SK-N-SH (cell line): ENCODE measurements around the gene RIMS4. TPM values are rescaled to one million over a fixed set of nuclear protein-coding genes. Genes with fewer than 3 reads are reported as not detected.

Source experiments
- CTCF ChIA-PET: fragments of 300-600, 350-600 bp; formaldehyde crosslinking; extraction: SDS; loops from one replicate; lab custom pipeline; 2021; lab: Yijun Ruan, JAX
- POLR2A ChIA-PET: fragments of 350-600 bp; sonication (Branson Sonifier 250); formaldehyde crosslinking; extraction: SDS; loops from one replicate; lab custom pipeline; 2020; ENCODE audit warnings: antibody characterized with exemption, inconsistent platforms; lab: Yijun Ruan, JAX
- DNase-seq: peaks from one replicate; pipeline ENCODE4 v3.0.0; 2012
- H2AFZ ChIP-seq: fragments of 200-600 bp; sonication (generic); 2 replicates; pipeline ENCODE4 v1.8.1; 2016; ENCODE audit warnings: antibody characterized with exemption, mild to moderate bottlenecking, low read depth
- H3F3A ChIP-seq: fragments of 200-600 bp; sonication (generic); replicated peaks from 2 replicates; pipeline ENCODE3; 2016; ENCODE audit warnings: antibody characterized with exemption, mild to moderate bottlenecking; ENCODE audit not compliant: insufficient read depth
- H3K27ac ChIP-seq, 2 experiments: fragments of 200-500 bp in 1 of 2; fragments of 200-600 bp in 1 of 2; sonication (Bioruptor generic) in 1 of 2; sonication (generic), shearing (Covaris generic) in 1 of 2; 2 replicates each; pipeline versions ENCODE4 v1.5.1 to v1.6.1; 2014 to 2016; ENCODE audit warnings: low read depth in 2 of 2, inconsistent platforms in 1 of 2, low read length in 1 of 2, mild to moderate bottlenecking in 1 of 2, mixed read lengths in 1 of 2
- H3K27me3 ChIP-seq: fragments of 200-600 bp; sonication (generic), shearing (Covaris generic); 2 replicates; pipeline ENCODE4 v1.6.1; 2016; ENCODE audit warnings: mixed run types; ENCODE audit not compliant: insufficient read depth
- H3K36me3 ChIP-seq, 2 experiments: fragments of 200-500 bp in 1 of 2; fragments of 200-600 bp in 1 of 2; sonication (Bioruptor generic) in 1 of 2; sonication (generic) in 1 of 2; replicated peaks in 1 of 2; 2 replicates each; pipeline versions ENCODE3 to v1.5.1; 2014 to 2016; ENCODE audit warnings: low read length in 1 of 2, mild to moderate bottlenecking in 1 of 2; ENCODE audit not compliant: insufficient read depth in 2 of 2, control insufficient read depth in 1 of 2
- H3K4me1 ChIP-seq, 2 experiments: fragments of 200-500 bp in 1 of 2; fragments of 200-600 bp in 1 of 2; sonication (Bioruptor generic) in 1 of 2; sonication (generic), shearing (Covaris generic) in 1 of 2; 2 replicates each; pipeline versions ENCODE4 v1.5.1 to v1.6.1; 2014 to 2016; ENCODE audit warnings: low read depth in 1 of 2, low read length in 1 of 2, mixed run types in 1 of 2; ENCODE audit not compliant: insufficient read depth in 2 of 2, control insufficient read depth in 1 of 2
- H3K4me2 ChIP-seq: fragments of 200-600 bp; sonication (generic), shearing (Covaris generic); 2 replicates; pipeline ENCODE4 v1.6.1; 2017; ENCODE audit warnings: mixed run types
- H3K4me3 ChIP-seq, 2 experiments: fragments of 200-500 bp in 1 of 2; fragments of 200-600 bp in 1 of 2; sonication (Bioruptor generic) in 1 of 2; sonication (generic), shearing (Covaris generic) in 1 of 2; 2 replicates each; pipeline versions ENCODE4 v1.5.1 to v1.8.1; 2014 to 2016; ENCODE audit warnings: low read depth in 2 of 2, inconsistent platforms in 1 of 2, low read length in 1 of 2, mild to moderate bottlenecking in 1 of 2, mixed read lengths in 1 of 2, moderate library complexity in 1 of 2
- H3K79me2 ChIP-seq: fragments of 200-600 bp; sonication (generic); 2 replicates; pipeline ENCODE4 v1.8.1; 2017; ENCODE audit warnings: mild to moderate bottlenecking; ENCODE audit not compliant: insufficient read depth
- H3K9ac ChIP-seq: fragments of 200-600 bp; sonication (generic); 2 replicates; pipeline ENCODE4 v1.6.1; 2017; ENCODE audit warnings: mixed run types
- H3K9me2 ChIP-seq: fragments of 200-600 bp; sonication (generic); 2 replicates; pipeline ENCODE4 v1.6.1; 2017; ENCODE audit warnings: mixed run types
- H3K9me3 ChIP-seq: fragments of 200-600 bp; sonication (generic); 2 replicates; pipeline ENCODE4 v1.6.1; 2017; ENCODE audit warnings: mixed run types, mild to moderate bottlenecking, moderate library complexity
- H4K20me1 ChIP-seq: fragments of 200-600 bp; sonication (generic); 2 replicates; pipeline ENCODE4 v1.6.1; 2017; ENCODE audit warnings: mild to moderate bottlenecking, mixed run types; ENCODE audit not compliant: insufficient read depth
- EP300 ChIP-seq, 2 experiments: IDR thresholded peaks; 2 replicates each; pipeline versions ENCODE4 v1.4.0 to v1.6.1; 2012; ENCODE audit warnings: borderline replicate concordance in 1 of 2, low read depth in 1 of 2, low read length in 1 of 2
- EZH2phosphoT487 ChIP-seq: fragments of 200-600 bp; sonication (generic); IDR thresholded peaks from 2 replicates; pipeline ENCODE4 v1.6.1; 2017; ENCODE audit warnings: low read depth, mixed run types, mild to moderate bottlenecking, antibody characterized with exemption, moderate library complexity, borderline replicate concordance
- FOXJ3 ChIP-seq: sonication (generic); formaldehyde crosslinking; IDR thresholded peaks from 2 replicates; pipeline ENCODE4 v1.5.1; 2020; ENCODE audit warnings: mild to moderate bottlenecking, missing genetic modification reagents
- GABPA ChIP-seq: IDR thresholded peaks from 2 replicates; pipeline ENCODE4 v1.4.0; 2012; ENCODE audit warnings: low read depth, mild to moderate bottlenecking
- JUND ChIP-seq: IDR thresholded peaks from 2 replicates; pipeline ENCODE4 v1.4.0; 2012
- NRF1 ChIP-seq: IDR thresholded peaks from 2 replicates; pipeline ENCODE4 v1.6.1; 2012; ENCODE audit warnings: low read depth, mild to moderate bottlenecking, low read length
- POLR2AphosphoS5 ChIP-seq: IDR thresholded peaks from 2 replicates; pipeline ENCODE4 v1.6.1; 2012; ENCODE audit warnings: low read depth, low read length
- RAD21 ChIP-seq: IDR thresholded peaks from 2 replicates; pipeline ENCODE4 v1.6.1; 2012; ENCODE audit warnings: mild to moderate bottlenecking, low read length
- RCOR1 ChIP-seq: fragments of 150-350 bp; IDR thresholded peaks from 2 replicates; pipeline ENCODE4 v1.6.1; 2017; ENCODE audit warnings: antibody characterized with exemption, low read length
- RFX5 ChIP-seq: IDR thresholded peaks from 2 replicates; pipeline ENCODE4 v1.6.1; 2012; ENCODE audit warnings: mild to moderate bottlenecking, improper control_type of control experiment, low read length
- TEAD4 ChIP-seq: IDR thresholded peaks from 2 replicates; pipeline ENCODE4 v1.4.0; 2012; ENCODE audit warnings: mild to moderate bottlenecking, borderline replicate concordance; ENCODE audit not compliant: insufficient read depth
- WGBS: methylation state at CpG from one replicate; pipeline ENCODE4 v1.1.6; 2017; ENCODE audit warnings: low lambda C conversion rate; 5-methylcytosine and 5-hydroxymethylcytosine counted together
- polyA plus RNA-seq, 3 experiments: library from polyadenylated mRNA; depleted of rRNA; stranded (reverse); fragments of >200 nt; gene quantifications; 2 replicates each; pipeline ENCODE4 v1.2.3, GENCODE V29; 2012
- TF ChIP-seq, protein P1 (sequence below): IDR thresholded peaks from 2 replicates; pipeline ENCODE4 v1.6.1; 2012; ENCODE audit warnings: mild to moderate bottlenecking, low read depth, low read length, moderate library complexity
- TF ChIP-seq, protein P2 (sequence below): IDR thresholded peaks from 2 replicates; pipeline ENCODE4; 2012
- TF ChIP-seq, protein P3 (sequence below): IDR thresholded peaks from 2 replicates; pipeline ENCODE4 v1.4.0; 2012; ENCODE audit warnings: low read depth, borderline replicate concordance
- TF ChIP-seq, protein P4 (sequence below): fragments of 150-350 bp; IDR thresholded peaks from 2 replicates; pipeline ENCODE4 v1.6.1; 2017; ENCODE audit warnings: antibody characterized with exemption, low read length, low read depth, borderline replicate concordance

The RIMS4 gene
- polyA plus RNA-seq, 1 of the 3 experiments (the other 2 are of a cell fraction): 0.13 TPM

DNA sequence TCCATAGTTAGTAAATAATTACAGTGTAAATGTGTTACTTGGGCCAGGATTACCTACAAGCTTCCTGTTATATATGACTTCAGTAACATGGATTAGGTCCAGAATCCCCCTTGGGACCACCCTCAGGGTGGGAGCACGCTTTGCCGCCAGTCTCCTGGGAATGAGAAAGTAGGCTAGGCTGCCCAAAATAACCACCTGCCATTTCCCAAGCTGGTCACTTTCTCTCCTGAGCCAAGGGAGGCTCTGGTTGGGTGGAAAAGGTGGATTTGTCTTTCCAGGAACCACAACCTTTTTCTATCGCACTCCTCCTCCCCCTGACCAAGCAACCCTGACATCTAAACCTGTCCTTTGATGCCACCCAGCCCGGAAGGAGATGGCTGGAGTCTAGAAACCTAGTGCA is 9.6 kb upstream of the RIMS4 start:
- Histone ChIP-seq H3K4me2 (no peak overlapping the region), H3K4me1 (no peaks in the 10 kb centered on the region), H3K36me3 (no peaks in the 10 kb centered on the region), H3F3A (no peaks in the 10 kb centered on the region), H3K4me3 (no peak overlapping the region), H3K27ac (no peak overlapping the region), H3K9me2 (no peaks in the 10 kb centered on the region), H4K20me1 (no peaks in the 10 kb centered on the region), H3K9me3 (no peaks in the 10 kb centered on the region), H2AFZ (no peak overlapping the region), H3K27me3 (no peaks in the 10 kb centered on the region), H3K9ac (no peak overlapping the region), H3K79me2 (no peaks in the 10 kb centered on the region)
- no peak for DNase-seq
- TF ChIP-seq EP300 (IDR thresholded peaks at IDR 0.05; ENCODE audit: borderline replicate concordance in 1 of 2, low read depth in 1 of 2, low read length in 1 of 2) (no peak), GABPA (no peak), FOXJ3 (no peak), POLR2AphosphoS5 (no peak), RAD21 (no peak), TEAD4 (no peak), JUND (no peak), RFX5 (no peak), EZH2phosphoT487 (no peak)
- TF ChIP-seq, protein P1, sequence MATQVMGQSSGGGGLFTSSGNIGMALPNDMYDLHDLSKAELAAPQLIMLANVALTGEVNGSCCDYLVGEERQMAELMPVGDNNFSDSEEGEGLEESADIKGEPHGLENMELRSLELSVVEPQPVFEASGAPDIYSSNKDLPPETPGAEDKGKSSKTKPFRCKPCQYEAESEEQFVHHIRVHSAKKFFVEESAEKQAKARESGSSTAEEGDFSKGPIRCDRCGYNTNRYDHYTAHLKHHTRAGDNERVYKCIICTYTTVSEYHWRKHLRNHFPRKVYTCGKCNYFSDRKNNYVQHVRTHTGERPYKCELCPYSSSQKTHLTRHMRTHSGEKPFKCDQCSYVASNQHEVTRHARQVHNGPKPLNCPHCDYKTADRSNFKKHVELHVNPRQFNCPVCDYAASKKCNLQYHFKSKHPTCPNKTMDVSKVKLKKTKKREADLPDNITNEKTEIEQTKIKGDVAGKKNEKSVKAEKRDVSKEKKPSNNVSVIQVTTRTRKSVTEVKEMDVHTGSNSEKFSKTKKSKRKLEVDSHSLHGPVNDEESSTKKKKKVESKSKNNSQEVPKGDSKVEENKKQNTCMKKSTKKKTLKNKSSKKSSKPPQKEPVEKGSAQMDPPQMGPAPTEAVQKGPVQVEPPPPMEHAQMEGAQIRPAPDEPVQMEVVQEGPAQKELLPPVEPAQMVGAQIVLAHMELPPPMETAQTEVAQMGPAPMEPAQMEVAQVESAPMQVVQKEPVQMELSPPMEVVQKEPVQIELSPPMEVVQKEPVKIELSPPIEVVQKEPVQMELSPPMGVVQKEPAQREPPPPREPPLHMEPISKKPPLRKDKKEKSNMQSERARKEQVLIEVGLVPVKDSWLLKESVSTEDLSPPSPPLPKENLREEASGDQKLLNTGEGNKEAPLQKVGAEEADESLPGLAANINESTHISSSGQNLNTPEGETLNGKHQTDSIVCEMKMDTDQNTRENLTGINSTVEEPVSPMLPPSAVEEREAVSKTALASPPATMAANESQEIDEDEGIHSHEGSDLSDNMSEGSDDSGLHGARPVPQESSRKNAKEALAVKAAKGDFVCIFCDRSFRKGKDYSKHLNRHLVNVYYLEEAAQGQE: no peak
- TF ChIP-seq, protein P2, sequence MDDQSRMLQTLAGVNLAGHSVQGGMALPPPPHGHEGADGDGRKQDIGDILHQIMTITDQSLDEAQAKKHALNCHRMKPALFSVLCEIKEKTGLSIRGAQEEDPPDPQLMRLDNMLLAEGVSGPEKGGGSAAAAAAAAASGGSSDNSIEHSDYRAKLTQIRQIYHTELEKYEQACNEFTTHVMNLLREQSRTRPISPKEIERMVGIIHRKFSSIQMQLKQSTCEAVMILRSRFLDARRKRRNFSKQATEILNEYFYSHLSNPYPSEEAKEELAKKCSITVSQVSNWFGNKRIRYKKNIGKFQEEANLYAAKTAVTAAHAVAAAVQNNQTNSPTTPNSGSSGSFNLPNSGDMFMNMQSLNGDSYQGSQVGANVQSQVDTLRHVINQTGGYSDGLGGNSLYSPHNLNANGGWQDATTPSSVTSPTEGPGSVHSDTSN: no peak
- CTCF ChIA-PET: interaction anchor here (0.6 to 2.3 kb wide), 2 partner anchors 73 to 99 kb away, joined by 3 to 12 read pairs; no protein-coding TSS in a partner anchor
- POLR2A ChIA-PET: interaction anchor here (0.6 kb wide), 1 partner anchor 302 kb away, joined by 3 read pairs; no protein-coding TSS in a partner anchor
- 45% methylated on average over 4 of the region's 4 CpGs for WGBS

DNA sequence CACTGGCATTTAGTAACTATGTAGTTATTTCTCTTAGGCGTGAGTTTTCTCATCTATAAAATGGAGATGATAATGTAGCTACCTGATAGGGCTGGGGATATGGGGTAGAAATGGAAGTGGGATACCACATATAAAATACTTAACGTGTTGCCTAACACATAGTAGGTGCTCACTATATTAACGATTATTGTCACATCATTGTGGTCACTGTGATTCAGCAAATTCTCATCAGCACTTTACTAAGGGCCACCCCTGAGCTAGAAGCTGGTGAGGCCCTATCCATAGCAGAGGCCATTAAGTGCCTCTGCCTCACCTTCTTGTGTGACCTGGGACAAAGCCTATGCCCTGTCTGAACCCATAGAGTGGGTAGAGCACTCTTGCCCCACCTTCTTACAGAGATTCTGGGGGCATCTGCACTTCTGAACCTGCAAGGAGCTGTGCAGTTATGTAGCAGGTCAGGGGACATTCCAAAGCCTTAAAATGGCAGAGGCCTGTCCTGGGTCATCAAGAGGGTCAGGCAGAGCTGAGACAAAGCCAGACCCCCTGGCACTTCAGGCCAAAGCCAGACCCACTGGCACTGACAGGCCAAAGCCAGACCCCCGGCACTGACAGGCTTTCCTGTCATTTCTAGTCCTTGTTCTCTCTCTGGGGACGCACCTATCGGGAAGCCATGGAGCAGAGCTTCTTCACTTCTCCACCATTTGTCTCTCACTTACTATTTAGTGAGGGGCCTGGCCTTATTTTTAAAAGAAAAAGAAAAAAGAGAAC is 7.0 kb upstream of the RIMS4 start:
- Histone ChIP-seq H3K9ac (no peak overlapping the region), H3K9me2 (no peaks in the 10 kb centered on the region), H3K9me3 (no peaks in the 10 kb centered on the region), H3F3A (no peaks in the 10 kb centered on the region), H3K27me3 (peaks cover 1% of the 10 kb centered on the region; the same call in 1 of the 2 replicates), H3K4me3 (no peak overlapping the region), H3K79me2 (no peaks in the 10 kb centered on the region), H3K4me1 (no peaks in the 10 kb centered on the region), H3K4me2 (no peak overlapping the region), H4K20me1 (no peaks in the 10 kb centered on the region), H3K36me3 (no peaks in the 10 kb centered on the region), H2AFZ (no peak overlapping the region), H3K27ac (no peak overlapping the region)
- ChIA-PET CTCF (interaction anchor here (0.7 to 1.1 kb wide), 2 partner anchors 16 to 31 kb away, joined by 3 read pairs; no protein-coding TSS in a partner anchor), POLR2A (no interaction called here)
- no peak for DNase-seq
- 46% methylated on average over 6 of the region's 6 CpGs for WGBS
- TF ChIP-seq EP300 (IDR thresholded peaks at IDR 0.05; ENCODE audit: borderline replicate concordance in 1 of 2, low read depth in 1 of 2, low read length in 1 of 2) (no peak), TEAD4 (no peak), NRF1 (no peak), RAD21 (no peak), RCOR1 (no peak)
- TF ChIP-seq, protein P1: no peak
- TF ChIP-seq, protein P3, sequence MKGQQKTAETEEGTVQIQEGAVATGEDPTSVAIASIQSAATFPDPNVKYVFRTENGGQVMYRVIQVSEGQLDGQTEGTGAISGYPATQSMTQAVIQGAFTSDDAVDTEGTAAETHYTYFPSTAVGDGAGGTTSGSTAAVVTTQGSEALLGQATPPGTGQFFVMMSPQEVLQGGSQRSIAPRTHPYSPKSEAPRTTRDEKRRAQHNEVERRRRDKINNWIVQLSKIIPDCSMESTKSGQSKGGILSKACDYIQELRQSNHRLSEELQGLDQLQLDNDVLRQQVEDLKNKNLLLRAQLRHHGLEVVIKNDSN: no peak
- TF ChIP-seq, protein P4, sequence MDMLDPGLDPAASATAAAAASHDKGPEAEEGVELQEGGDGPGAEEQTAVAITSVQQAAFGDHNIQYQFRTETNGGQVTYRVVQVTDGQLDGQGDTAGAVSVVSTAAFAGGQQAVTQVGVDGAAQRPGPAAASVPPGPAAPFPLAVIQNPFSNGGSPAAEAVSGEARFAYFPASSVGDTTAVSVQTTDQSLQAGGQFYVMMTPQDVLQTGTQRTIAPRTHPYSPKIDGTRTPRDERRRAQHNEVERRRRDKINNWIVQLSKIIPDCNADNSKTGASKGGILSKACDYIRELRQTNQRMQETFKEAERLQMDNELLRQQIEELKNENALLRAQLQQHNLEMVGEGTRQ: no peak
